OCI-LY3 (cell line): ENCODE measurements around the gene FAM83G.

ENCODE experiments used
- H2AFZ ChIP-seq: fragments of 200-600, 300-600 bp; shearing (Covaris generic); 2 replicates; pipeline ENCODE4 v1.6.0; 2014; ENCODE audit warnings: antibody characterized with exemption, low read depth, low read length
- H3K27ac ChIP-seq: fragments of 200-600, 300-600 bp; sonication (generic); 2 replicates; pipeline ENCODE4 v1.5.1; 2014; ENCODE audit warnings: mild to moderate bottlenecking, low read length, moderate library complexity, mixed read lengths
- H3K27me3 ChIP-seq: fragments of 200-600, 300-600 bp; sonication (generic); 2 replicates; pipeline ENCODE4 v1.6.1; 2014; ENCODE audit warnings: low read depth, low read length, mixed read lengths
- H3K36me3 ChIP-seq: fragments of 200-600, 300-600 bp; sonication (generic); replicated peaks from 2 replicates; pipeline ENCODE3; 2014; ENCODE audit warnings: low read depth, low read length, mixed read lengths
- H3K4me1 ChIP-seq: fragments of 300-600, 200-600 bp; sonication (generic); 2 replicates; pipeline ENCODE4 v1.6.1; 2014; ENCODE audit warnings: low read length, mixed read lengths
- H3K4me2 ChIP-seq: fragments of 200-600, 300-600 bp; sonication (generic); 2 replicates; pipeline ENCODE4 v1.6.1; 2014; ENCODE audit warnings: low read length, mixed read lengths
- H3K4me3 ChIP-seq: fragments of 300-600, 200-600 bp; sonication (generic); 2 replicates; pipeline ENCODE4 v1.5.1; 2014; ENCODE audit warnings: antibody characterized with exemption, mild to moderate bottlenecking, low read length, moderate library complexity
- H3K79me2 ChIP-seq: fragments of 300-600, 200-600 bp; shearing (Covaris generic); 2 replicates; pipeline ENCODE4 v1.6.1; 2014; ENCODE audit warnings: mild to moderate bottlenecking, low read length, mixed read lengths
- H3K9ac ChIP-seq: fragments of 300-600, 200-600 bp; shearing (Covaris generic); 2 replicates; pipeline ENCODE4 v1.6.0; 2014; ENCODE audit warnings: mild to moderate bottlenecking, low read length, moderate library complexity
- H3K9me3 ChIP-seq: fragments of 200-600, 300-600 bp; shearing (Covaris generic); 2 replicates; pipeline ENCODE4 v1.6.1; 2014; ENCODE audit warnings: low read length, mixed read lengths; ENCODE audit not compliant: insufficient read depth
- H4K20me1 ChIP-seq: fragments of 200-600, 300-600 bp; sonication (generic); 2 replicates; pipeline ENCODE4 v1.6.1; 2016; ENCODE audit warnings: low read length, mixed read lengths; ENCODE audit not compliant: insufficient read depth
- CTCF ChIP-seq: fragments of 200-600, 300-600 bp; sonication (generic); IDR thresholded peaks from 2 replicates; pipeline ENCODE4 v1.5.1; 2014; ENCODE audit warnings: antibody characterized with exemption, low read length, low read depth
- EZH2phosphoT487 ChIP-seq: fragments of 200-600 bp; shearing (Covaris generic); IDR thresholded peaks from 2 replicates; pipeline ENCODE4 v1.6.1; 2018; ENCODE audit warnings: antibody characterized with exemption, mixed run types, low read depth

FAM83G gene

DNA sequence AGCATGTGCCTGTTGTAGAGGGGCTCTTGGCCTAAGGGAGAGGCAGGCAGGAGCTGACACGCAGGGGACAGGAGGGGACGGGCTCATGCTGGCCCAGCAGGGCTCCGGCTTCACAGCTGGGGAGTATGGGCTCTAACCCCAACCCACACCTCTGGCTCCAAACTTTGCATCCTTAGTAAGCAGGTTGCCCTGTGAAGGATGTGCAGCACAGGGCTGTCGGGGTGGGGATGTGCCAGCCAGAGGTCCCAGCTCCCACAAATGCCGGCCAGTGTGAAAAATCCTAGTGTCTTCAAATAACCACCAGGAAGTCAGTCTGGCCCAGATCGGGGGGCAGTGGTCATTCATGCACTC is 14.0 kb upstream of the FAM83G start:
- Histone ChIP-seq H3K4me2 (no peak overlapping the region), H2AFZ (no peak overlapping the region), H3K9me3 (no peaks in the 10 kb centered on the region), H3K27me3 (no peaks in the 10 kb centered on the region), H3K4me3 (no peak overlapping the region), H3K36me3 (no peaks in the 10 kb centered on the region), H3K79me2 (no peaks in the 10 kb centered on the region), H3K27ac (no peak overlapping the region), H3K4me1 (no peaks in the 10 kb centered on the region), H3K9ac (no peak overlapping the region), H4K20me1 (no peaks in the 10 kb centered on the region)
- no peak for TF ChIP-seq CTCF
- no peak for TF ChIP-seq EZH2phosphoT487

DNA sequence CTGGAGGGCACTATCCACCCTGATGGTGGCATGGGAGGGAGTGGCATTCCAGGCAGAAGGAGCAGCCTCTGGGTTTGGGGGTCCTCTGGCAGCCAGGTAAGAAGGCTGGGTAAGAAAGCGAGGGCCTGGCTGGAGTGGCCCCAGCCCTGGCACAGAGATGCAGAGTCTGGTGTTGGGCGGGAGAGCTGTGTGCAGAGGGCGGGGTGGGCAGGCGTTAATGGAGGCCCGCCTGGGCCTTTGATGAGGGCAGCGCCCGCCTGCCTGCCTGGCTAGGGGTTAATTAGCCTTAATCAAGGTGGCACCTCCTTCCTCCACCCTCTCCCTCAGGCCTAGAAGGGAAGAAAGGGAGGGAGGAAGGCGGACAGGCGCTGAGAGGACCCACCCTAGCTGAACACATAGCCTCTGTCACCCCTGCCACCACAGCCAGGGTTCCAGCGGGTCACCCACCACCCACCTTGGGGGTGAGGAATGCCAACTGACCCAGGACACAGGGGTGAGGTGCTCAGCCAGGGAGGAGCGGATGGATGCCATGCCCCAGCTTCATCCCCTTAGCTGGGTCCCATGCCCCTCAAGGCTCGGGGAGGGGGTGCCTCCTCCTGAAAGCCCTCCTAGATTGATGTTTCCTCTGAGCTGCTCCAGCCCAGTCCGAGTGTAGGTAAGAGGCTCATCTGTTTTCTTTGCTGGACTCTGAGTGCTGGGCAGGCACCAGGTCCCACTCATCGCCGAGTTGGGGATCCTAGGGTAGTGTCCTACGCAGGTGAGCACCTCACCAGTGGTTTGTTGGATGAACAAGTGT is 13.4 kb upstream of the FAM83G start:
- Histone ChIP-seq H3K9me3 (no peaks in the 10 kb centered on the region), H3K4me3 (no peak overlapping the region), H3K9ac (no peak overlapping the region), H3K4me1 (no peaks in the 10 kb centered on the region), H3K79me2 (no peaks in the 10 kb centered on the region), H3K27ac (no peak overlapping the region), H3K27me3 (no peaks in the 10 kb centered on the region), H3K36me3 (no peaks in the 10 kb centered on the region), H3K4me2 (no peak overlapping the region), H4K20me1 (no peaks in the 10 kb centered on the region), H2AFZ (no peak overlapping the region)
- TF ChIP-seq EZH2phosphoT487: no peak
- no peak for TF ChIP-seq CTCF

DNA sequence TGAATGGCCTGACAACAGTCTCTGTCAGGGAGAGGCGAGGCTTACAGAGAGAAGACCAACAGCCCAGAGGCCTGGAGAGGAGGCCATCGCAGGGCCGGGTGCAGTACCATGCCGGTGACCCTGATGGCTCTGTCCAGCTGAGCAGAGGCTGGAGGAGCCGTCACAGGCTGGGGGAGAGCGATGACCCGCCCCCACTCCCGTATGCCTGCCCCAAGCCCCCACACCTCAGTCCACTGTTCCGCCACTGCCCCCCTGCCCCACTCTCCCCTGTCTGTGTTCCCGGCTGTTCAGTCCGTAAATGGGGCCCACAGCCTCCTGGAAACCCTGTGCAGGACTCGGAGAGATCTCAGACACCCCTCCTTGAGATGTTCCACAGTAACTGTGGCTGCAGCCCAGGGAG is 12.8 kb upstream of the FAM83G start:
- Histone ChIP-seq H3K4me2 (no peak overlapping the region), H3K79me2 (no peaks in the 10 kb centered on the region), H3K27ac (no peak overlapping the region), H3K27me3 (no peaks in the 10 kb centered on the region), H3K9me3 (no peaks in the 10 kb centered on the region), H3K4me1 (no peaks in the 10 kb centered on the region), H3K4me3 (no peak overlapping the region), H2AFZ (no peak overlapping the region), H3K36me3 (no peaks in the 10 kb centered on the region), H4K20me1 (no peaks in the 10 kb centered on the region), H3K9ac (no peak overlapping the region)
- TF ChIP-seq CTCF (no peak), EZH2phosphoT487 (no peak)

GRCh38 chr17:19016881-19017280 is 12.3 kb upstream of the FAM83G start:
- no peaks in the 10 kb centered on the region for H3K4me1 ChIP-seq
- no peaks in the 10 kb centered on the region for H3K36me3 ChIP-seq
- no peaks in the 10 kb centered on the region for H3K27me3 ChIP-seq
- no peak overlapping the region for H3K9ac ChIP-seq
- no peak overlapping the region for H3K4me3 ChIP-seq
- no peaks in the 10 kb centered on the region for H3K9me3 ChIP-seq
- no peak overlapping the region for H2AFZ ChIP-seq
- H3K79me2 ChIP-seq: no peaks in the 10 kb centered on the region
- no peak overlapping the region for H3K4me2 ChIP-seq
- TF ChIP-seq CTCF: no peak
- no peak for TF ChIP-seq EZH2phosphoT487
- no peak overlapping the region for H3K27ac ChIP-seq
- no peaks in the 10 kb centered on the region for H4K20me1 ChIP-seq
